ENCODE results near the gene AGMAT. TPM values are rescaled to one million over a fixed set of nuclear protein-coding genes. Genes with fewer than 3 reads are reported as not detected.

The AGMAT gene
- total and polyA plus RNA-seq, 2 of the 13 experiments (the other 11 are each of a cell fraction or from before 2014, with no cell fraction given): 59.1 to 174 TPM

DNA sequence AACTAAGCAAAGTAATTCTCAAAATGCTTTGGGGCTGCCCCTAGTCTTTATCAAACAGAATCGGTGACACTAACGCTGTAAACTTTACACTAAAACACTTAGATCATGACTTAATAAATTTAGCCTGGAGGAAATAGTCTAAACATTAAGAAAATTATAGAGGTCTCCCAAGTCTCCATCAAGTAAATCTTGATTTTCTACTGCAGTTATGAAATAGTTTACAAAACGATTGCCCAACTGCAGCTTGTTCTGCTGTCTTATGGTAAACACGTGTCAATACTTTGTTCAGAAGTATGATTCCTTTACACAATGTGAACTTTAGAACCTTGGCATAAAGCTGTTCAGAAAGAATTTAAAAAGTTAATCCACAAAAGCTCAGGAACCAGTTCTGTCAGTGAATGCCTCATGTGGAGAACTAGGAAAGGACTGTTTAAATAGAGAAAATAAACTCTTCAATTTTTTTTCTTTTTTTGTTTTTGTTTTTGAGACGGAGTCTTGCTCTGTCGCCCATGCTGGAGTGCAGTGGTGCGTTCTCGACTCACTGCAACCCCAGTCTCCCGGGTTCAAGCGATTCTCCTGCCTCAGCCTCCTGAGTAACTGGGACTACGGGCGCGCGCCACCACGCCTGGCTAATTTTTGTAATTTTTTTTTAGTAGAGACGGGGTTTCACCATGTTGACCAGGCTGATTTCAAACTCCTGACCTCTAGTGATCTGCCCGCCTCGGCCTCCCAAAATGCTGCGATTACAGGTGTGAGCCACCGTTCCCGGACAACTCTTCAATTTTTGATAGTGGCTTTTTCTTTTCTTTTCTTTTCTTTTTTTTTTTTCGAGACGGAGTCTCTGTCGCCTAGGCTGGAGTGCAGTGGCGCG lies 34.0 kb upstream of the AGMAT start (continued):
- TF ChIP-seq, protein P1, sequence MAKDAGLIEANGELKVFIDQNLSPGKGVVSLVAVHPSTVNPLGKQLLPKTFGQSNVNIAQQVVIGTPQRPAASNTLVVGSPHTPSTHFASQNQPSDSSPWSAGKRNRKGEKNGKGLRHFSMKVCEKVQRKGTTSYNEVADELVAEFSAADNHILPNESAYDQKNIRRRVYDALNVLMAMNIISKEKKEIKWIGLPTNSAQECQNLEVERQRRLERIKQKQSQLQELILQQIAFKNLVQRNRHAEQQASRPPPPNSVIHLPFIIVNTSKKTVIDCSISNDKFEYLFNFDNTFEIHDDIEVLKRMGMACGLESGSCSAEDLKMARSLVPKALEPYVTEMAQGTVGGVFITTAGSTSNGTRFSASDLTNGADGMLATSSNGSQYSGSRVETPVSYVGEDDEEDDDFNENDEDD (CRISPR knock-in tag; IDR thresholded peaks at IDR 0.05; ENCODE audit: borderline replicate concordance): peak; percentile 35; the same call in 1 of the 2 replicates
- TF ChIP-seq TOE1 (CRISPR knock-in tag; IDR thresholded peaks at IDR 0.05): peak; percentile 38; the same call in 1 of the 2 replicates
- TF ChIP-seq POLR2G (IDR thresholded peaks at IDR 0.05; ENCODE audit: low read depth, low read length): 0 out of 2 replicates have a peak, but pooled peaks have one; percentile 27
- TF ChIP-seq MAFF (IDR thresholded peaks at IDR 0.05; ENCODE audit: low read depth, low read length): no peak
- TF ChIP-seq SIX1 (CRISPR knock-in tag; IDR thresholded peaks at IDR 0.05; ENCODE audit: borderline replicate concordance): peak; percentile 52; the same call in 1 of the 2 replicates
- peak; percentile 85; the same call in 1 of the 2 replicates for TF ChIP-seq SMAD3 (CRISPR knock-in tag; IDR thresholded peaks at IDR 0.05)
- TF ChIP-seq KLF16 (CRISPR knock-in tag; IDR thresholded peaks at IDR 0.05): peak in 1 of 2 experiments; percentile 92; a peak in 2 of 4 replicates
- TF ChIP-seq ARNT2 (CRISPR knock-in tag; IDR thresholded peaks at IDR 0.05; ENCODE audit: low read depth): peak; percentile 69
- TF ChIP-seq U2AF2 (IDR thresholded peaks at IDR 0.05; ENCODE audit: low read depth, low read length): no peak
- TF ChIP-seq CEBPG (CRISPR knock-in tag; IDR thresholded peaks at IDR 0.05): peak; percentile 99
- TF ChIP-seq, protein P2, sequence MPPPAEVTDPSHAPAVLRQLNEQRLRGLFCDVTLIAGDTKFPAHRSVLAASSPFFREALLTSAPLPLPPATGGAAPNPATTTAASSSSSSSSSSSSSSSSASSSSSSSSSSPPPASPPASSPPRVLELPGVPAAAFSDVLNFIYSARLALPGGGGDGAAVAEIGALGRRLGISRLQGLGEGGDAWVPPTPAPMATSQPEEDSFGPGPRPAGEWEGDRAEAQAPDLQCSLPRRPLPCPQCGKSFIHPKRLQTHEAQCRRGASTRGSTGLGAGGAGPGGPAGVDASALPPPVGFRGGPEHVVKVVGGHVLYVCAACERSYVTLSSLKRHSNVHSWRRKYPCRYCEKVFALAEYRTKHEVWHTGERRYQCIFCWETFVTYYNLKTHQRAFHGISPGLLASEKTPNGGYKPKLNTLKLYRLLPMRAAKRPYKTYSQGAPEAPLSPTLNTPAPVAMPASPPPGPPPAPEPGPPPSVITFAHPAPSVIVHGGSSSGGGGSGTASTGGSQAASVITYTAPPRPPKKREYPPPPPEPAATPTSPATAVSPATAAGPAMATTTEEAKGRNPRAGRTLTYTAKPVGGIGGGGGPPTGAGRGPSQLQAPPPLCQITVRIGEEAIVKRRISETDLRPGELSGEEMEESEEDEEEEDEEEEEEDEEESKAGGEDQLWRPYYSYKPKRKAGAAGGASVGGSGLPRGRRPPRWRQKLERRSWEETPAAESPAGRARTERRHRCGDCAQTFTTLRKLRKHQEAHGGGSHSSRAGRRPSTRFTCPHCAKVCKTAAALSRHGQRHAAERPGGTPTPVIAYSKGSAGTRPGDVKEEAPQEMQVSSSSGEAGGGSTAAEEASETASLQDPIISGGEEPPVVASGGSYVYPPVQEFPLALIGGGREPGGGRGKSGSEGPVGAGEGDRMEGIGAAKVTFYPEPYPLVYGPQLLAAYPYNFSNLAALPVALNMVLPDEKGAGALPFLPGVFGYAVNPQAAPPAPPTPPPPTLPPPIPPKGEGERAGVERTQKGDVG (CRISPR knock-in tag; IDR thresholded peaks at IDR 0.05; ENCODE audit: borderline replicate concordance): no peak
- TF ChIP-seq MED1 (CRISPR knock-in tag; IDR thresholded peaks at IDR 0.05): peak; percentile 74
- TF ChIP-seq RXRB (CRISPR knock-in tag; IDR thresholded peaks at IDR 0.05; ENCODE audit: borderline replicate concordance): peak; percentile 84
- no peak for TF ChIP-seq ZFP36 (IDR thresholded peaks at IDR 0.05; ENCODE audit: borderline replicate concordance, low read depth, low read length, partially characterized antibody)
- TF ChIP-seq MIXL1 (CRISPR knock-in tag; IDR thresholded peaks at IDR 0.05): peak; percentile 68
- TF ChIP-seq, protein P3, sequence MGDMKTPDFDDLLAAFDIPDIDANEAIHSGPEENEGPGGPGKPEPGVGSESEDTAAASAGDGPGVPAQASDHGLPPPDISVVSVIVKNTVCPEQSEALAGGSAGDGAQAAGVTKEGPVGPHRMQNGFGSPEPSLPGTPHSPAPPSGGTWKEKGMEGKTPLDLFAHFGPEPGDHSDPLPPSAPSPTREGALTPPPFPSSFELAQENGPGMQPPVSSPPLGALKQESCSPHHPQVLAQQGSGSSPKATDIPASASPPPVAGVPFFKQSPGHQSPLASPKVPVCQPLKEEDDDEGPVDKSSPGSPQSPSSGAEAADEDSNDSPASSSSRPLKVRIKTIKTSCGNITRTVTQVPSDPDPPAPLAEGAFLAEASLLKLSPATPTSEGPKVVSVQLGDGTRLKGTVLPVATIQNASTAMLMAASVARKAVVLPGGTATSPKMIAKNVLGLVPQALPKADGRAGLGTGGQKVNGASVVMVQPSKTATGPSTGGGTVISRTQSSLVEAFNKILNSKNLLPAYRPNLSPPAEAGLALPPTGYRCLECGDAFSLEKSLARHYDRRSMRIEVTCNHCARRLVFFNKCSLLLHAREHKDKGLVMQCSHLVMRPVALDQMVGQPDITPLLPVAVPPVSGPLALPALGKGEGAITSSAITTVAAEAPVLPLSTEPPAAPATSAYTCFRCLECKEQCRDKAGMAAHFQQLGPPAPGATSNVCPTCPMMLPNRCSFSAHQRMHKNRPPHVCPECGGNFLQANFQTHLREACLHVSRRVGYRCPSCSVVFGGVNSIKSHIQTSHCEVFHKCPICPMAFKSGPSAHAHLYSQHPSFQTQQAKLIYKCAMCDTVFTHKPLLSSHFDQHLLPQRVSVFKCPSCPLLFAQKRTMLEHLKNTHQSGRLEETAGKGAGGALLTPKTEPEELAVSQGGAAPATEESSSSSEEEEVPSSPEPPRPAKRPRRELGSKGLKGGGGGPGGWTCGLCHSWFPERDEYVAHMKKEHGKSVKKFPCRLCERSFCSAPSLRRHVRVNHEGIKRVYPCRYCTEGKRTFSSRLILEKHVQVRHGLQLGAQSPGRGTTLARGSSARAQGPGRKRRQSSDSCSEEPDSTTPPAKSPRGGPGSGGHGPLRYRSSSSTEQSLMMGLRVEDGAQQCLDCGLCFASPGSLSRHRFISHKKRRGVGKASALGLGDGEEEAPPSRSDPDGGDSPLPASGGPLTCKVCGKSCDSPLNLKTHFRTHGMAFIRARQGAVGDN (CRISPR knock-in tag; IDR thresholded peaks at IDR 0.05): peak; percentile 37; the same call in 1 of the 2 replicates
- TF ChIP-seq, protein P4, sequence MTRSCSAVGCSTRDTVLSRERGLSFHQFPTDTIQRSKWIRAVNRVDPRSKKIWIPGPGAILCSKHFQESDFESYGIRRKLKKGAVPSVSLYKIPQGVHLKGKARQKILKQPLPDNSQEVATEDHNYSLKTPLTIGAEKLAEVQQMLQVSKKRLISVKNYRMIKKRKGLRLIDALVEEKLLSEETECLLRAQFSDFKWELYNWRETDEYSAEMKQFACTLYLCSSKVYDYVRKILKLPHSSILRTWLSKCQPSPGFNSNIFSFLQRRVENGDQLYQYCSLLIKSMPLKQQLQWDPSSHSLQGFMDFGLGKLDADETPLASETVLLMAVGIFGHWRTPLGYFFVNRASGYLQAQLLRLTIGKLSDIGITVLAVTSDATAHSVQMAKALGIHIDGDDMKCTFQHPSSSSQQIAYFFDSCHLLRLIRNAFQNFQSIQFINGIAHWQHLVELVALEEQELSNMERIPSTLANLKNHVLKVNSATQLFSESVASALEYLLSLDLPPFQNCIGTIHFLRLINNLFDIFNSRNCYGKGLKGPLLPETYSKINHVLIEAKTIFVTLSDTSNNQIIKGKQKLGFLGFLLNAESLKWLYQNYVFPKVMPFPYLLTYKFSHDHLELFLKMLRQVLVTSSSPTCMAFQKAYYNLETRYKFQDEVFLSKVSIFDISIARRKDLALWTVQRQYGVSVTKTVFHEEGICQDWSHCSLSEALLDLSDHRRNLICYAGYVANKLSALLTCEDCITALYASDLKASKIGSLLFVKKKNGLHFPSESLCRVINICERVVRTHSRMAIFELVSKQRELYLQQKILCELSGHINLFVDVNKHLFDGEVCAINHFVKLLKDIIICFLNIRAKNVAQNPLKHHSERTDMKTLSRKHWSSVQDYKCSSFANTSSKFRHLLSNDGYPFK (CRISPR knock-in tag; IDR thresholded peaks at IDR 0.05; ENCODE audit: borderline replicate concordance): no peak
